PC-3 (cell line): ENCODE results near the gene KLHL15.
"Not testable (repeated sequence)": the region's sequence is repeated elsewhere in the genome, so short reads cannot be mapped to it uniquely, and the experiment has no call there.

Experiments used
- EZH2 ChIP-seq: fragments of 300-600 bp; sonication (generic); IDR thresholded peaks from one replicate; pipeline ENCODE4 v1.6.1; 2017; ENCODE audit warnings: antibody characterized with exemption, mild to moderate bottlenecking, low read length; ENCODE audit not compliant: unreplicated experiment
- EZH2phosphoT487 ChIP-seq: fragments of 300-600 bp; sonication (generic); IDR thresholded peaks from 2 replicates; pipeline ENCODE4 v1.6.1; 2018; ENCODE audit warnings: mild to moderate bottlenecking, antibody characterized with exemption, low read length, borderline replicate concordance
- TF ChIP-seq, protein P1 (sequence below): fragments of 300-600 bp; sonication (generic); conservative IDR thresholded peaks from 2 replicates; pipeline ENCODE4 v1.5.1; 2017; ENCODE audit warnings: antibody characterized with exemption, low read depth, mild to moderate bottlenecking, low read length

DNA sequence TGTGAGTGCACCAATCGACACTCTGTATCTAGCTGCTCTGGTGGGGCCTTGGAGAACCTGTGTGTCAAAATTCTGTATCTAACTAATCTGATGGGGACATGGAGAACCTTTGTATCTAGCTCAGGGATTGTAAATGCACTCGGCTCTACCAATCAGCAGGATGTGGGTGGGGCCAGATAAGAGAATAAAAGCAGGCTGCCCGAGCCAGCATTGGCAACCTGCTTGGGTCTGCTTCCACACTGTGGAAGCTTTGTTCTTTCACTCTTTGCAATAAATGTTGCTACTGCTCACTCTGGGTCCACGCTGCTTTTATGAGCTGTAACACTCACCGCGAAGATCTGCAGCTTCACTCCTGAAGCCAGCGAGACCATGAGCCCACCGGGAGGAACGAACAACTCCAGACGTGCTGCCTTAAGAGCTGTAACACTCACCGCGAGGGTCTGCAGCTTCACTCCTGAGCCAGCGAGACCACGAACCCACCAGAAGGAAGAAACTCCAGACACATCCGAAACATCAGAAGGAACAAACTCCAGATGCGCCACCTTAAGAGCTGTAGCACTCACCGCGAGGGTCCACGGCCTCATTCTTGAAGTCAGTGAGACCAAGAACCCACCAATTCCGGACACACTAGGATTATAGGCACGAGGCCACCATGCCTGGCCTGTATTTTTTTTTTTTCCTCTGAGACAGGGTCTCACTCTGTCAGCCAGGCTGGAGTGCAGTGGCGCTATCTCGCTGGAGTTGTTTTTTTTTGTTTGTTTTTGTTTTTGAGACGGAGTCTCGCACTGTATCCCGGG is 23.7 kb upstream of the KLHL15 start:
- TF ChIP-seq, protein P1, sequence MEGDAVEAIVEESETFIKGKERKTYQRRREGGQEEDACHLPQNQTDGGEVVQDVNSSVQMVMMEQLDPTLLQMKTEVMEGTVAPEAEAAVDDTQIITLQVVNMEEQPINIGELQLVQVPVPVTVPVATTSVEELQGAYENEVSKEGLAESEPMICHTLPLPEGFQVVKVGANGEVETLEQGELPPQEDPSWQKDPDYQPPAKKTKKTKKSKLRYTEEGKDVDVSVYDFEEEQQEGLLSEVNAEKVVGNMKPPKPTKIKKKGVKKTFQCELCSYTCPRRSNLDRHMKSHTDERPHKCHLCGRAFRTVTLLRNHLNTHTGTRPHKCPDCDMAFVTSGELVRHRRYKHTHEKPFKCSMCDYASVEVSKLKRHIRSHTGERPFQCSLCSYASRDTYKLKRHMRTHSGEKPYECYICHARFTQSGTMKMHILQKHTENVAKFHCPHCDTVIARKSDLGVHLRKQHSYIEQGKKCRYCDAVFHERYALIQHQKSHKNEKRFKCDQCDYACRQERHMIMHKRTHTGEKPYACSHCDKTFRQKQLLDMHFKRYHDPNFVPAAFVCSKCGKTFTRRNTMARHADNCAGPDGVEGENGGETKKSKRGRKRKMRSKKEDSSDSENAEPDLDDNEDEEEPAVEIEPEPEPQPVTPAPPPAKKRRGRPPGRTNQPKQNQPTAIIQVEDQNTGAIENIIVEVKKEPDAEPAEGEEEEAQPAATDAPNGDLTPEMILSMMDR: not testable (repeated sequence)
- not testable (repeated sequence) for TF ChIP-seq EZH2, EZH2phosphoT487
